Measurements from ENCODE around the gene RFX5.

- TF ChIP-seq, protein P1, sequence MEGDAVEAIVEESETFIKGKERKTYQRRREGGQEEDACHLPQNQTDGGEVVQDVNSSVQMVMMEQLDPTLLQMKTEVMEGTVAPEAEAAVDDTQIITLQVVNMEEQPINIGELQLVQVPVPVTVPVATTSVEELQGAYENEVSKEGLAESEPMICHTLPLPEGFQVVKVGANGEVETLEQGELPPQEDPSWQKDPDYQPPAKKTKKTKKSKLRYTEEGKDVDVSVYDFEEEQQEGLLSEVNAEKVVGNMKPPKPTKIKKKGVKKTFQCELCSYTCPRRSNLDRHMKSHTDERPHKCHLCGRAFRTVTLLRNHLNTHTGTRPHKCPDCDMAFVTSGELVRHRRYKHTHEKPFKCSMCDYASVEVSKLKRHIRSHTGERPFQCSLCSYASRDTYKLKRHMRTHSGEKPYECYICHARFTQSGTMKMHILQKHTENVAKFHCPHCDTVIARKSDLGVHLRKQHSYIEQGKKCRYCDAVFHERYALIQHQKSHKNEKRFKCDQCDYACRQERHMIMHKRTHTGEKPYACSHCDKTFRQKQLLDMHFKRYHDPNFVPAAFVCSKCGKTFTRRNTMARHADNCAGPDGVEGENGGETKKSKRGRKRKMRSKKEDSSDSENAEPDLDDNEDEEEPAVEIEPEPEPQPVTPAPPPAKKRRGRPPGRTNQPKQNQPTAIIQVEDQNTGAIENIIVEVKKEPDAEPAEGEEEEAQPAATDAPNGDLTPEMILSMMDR (conservative IDR thresholded peaks at IDR 0.05; ENCODE audit: low read depth, low read length), result no peak
- no peak for TF ChIP-seq EZH2phosphoT487 (IDR thresholded peaks at IDR 0.05; ENCODE audit: borderline replicate concordance, low read length)
Measured at GRCh38 chr1:151346769-151347522, at the start of gene RFX5.

Measured in PC-3 (cell line).